IMR-90 (cell line): ENCODE measurements around the gene ZYG11A. TPM values are rescaled to one million over a fixed set of nuclear protein-coding genes. Genes with fewer than 3 reads are reported as not detected.
"Not testable (repeated sequence)": the region's sequence is repeated elsewhere in the genome, so short reads cannot be mapped to it uniquely, and the experiment has no call there.

Source experiments
- ATAC-seq: fragments of 200-7000 bp; cut with Tn5 transposase; 2 replicates; pipeline ENCODE4 v1.9.1; 2020; ENCODE audit warnings: low read depth, mild to moderate bottlenecking, moderate library complexity
- BruUV-seq: library from RNA; stranded (reverse); fragments of 400-500 nt; replicated peaks from 2 replicates; lab custom pipeline; 2021; lab: Mats Ljungman, UMichigan
- CTCF ChIA-PET: fragments of 300-600 bp; formaldehyde crosslinking; extraction: SDS; loops from one replicate; lab custom pipeline; 2021; ENCODE audit warnings: antibody characterized with exemption; lab: Yijun Ruan, JAX
- POLR2A ChIA-PET: fragments of 300-600 bp; sonication (Branson Sonifier 250); formaldehyde crosslinking; loops from one replicate; lab custom pipeline; 2022; ENCODE audit warnings: antibody characterized with exemption; ENCODE audit not compliant: unreplicated experiment; lab: Charles Lee
- DNase-seq: peaks from one replicate; pipeline ENCODE4 v3.0.0; 2013
- H2AFZ ChIP-seq: replicated peaks from 2 replicates; pipeline ENCODE3; 2013; ENCODE audit warnings: low read length, mild to moderate bottlenecking; ENCODE audit not compliant: poor library complexity
- H2AK5ac ChIP-seq: 2 replicates; pipeline ENCODE4 v1.6.1; 2013; ENCODE audit warnings: low read depth, low read length, inconsistent platforms
- H2AK9ac ChIP-seq: replicated peaks from 2 replicates; pipeline ENCODE3; 2013; ENCODE audit warnings: mild to moderate bottlenecking, low read depth, low read length, moderate library complexity; ENCODE audit not compliant: poor library complexity
- H2BK120ac ChIP-seq: 2 replicates; pipeline ENCODE4 v1.6.1; 2013; ENCODE audit warnings: low read depth, low read length, inconsistent platforms
- H2BK15ac ChIP-seq: 3 replicates; pipeline ENCODE4 v1.6.1; 2013; ENCODE audit warnings: low read depth, low read length, inconsistent platforms
- H2BK20ac ChIP-seq: 2 replicates; pipeline ENCODE4 v1.6.1; 2013; ENCODE audit warnings: low read depth, mild to moderate bottlenecking, inconsistent platforms, low read length, moderate library complexity
- H2BK5ac ChIP-seq: 2 replicates; pipeline ENCODE4 v1.6.1; 2013; ENCODE audit warnings: mild to moderate bottlenecking, low read depth, low read length, inconsistent platforms; ENCODE audit not compliant: poor library complexity, severe bottlenecking
- H3K14ac ChIP-seq: replicated peaks from 2 replicates; pipeline ENCODE4 v1.6.1; 2013; ENCODE audit warnings: low read depth, low read length, inconsistent platforms
- H3K18ac ChIP-seq: 2 replicates; pipeline ENCODE4 v1.6.1; 2013; ENCODE audit warnings: low read depth, low read length, control low read depth
- H3K23ac ChIP-seq: 2 replicates; pipeline ENCODE4 v1.6.1; 2013; ENCODE audit warnings: low read depth, low read length, inconsistent platforms
- H3K27ac ChIP-seq: 2 replicates; pipeline ENCODE4 v1.5.1; 2013; ENCODE audit warnings: mild to moderate bottlenecking, control low read depth, low read length; ENCODE audit not compliant: insufficient read depth
- H3K27me3 ChIP-seq: 2 replicates; pipeline ENCODE4 v1.6.1; 2013; ENCODE audit warnings: low read length; ENCODE audit not compliant: control insufficient read depth, insufficient read depth
- H3K36me3 ChIP-seq: 2 replicates; pipeline ENCODE4 v1.6.1; 2013; ENCODE audit warnings: low read length, mixed read lengths; ENCODE audit not compliant: control insufficient read depth, insufficient read depth
- H3K4ac ChIP-seq: 2 replicates; pipeline ENCODE4 v1.6.1; 2013; ENCODE audit warnings: low read depth, low read length, inconsistent platforms
- H3K4me1 ChIP-seq: 2 replicates; pipeline ENCODE4 v1.6.1; 2013; ENCODE audit warnings: low read length, mixed read lengths; ENCODE audit not compliant: control insufficient read depth, insufficient read depth
- H3K4me2 ChIP-seq: 2 replicates; pipeline ENCODE4 v1.6.1; 2013; ENCODE audit warnings: low read depth, mild to moderate bottlenecking, control low read depth, low read length, moderate library complexity
- H3K4me3 ChIP-seq: 2 replicates; pipeline ENCODE4 v1.5.1; 2013; ENCODE audit warnings: low read depth, mild to moderate bottlenecking, control low read depth, low read length, moderate library complexity; ENCODE audit not compliant: insufficient read depth
- H3K56ac ChIP-seq: 2 replicates; pipeline ENCODE4 v1.6.1; 2013; ENCODE audit warnings: low read length, inconsistent platforms; ENCODE audit not compliant: insufficient read depth; ENCODE audit errors: extremely low read depth
- H3K79me1 ChIP-seq, 2 experiments: 2 replicates each; pipeline ENCODE4 v1.6.1; 2013; ENCODE audit warnings: low read length in 2 of 2, inconsistent platforms in 1 of 2, low read depth in 1 of 2
- H3K9ac ChIP-seq: 2 replicates; pipeline ENCODE4 v1.6.1; 2013; ENCODE audit warnings: low read depth, low read length, control low read depth
- H3K9me1 ChIP-seq: 2 replicates; pipeline ENCODE4 v1.6.1; 2013; ENCODE audit warnings: low read length, inconsistent platforms; ENCODE audit not compliant: insufficient read depth
- H3K9me3 ChIP-seq: 2 replicates; pipeline ENCODE4 v1.6.1; 2013; ENCODE audit warnings: low read length; ENCODE audit not compliant: control insufficient read depth, insufficient read depth
- H4K20me1 ChIP-seq: 2 replicates; pipeline ENCODE4 v1.6.1; 2013; ENCODE audit warnings: low read length, inconsistent platforms; ENCODE audit not compliant: insufficient read depth
- H4K5ac ChIP-seq: 2 replicates; pipeline ENCODE4 v1.6.1; 2013; ENCODE audit warnings: mild to moderate bottlenecking, low read depth, low read length, control low read depth
- H4K8ac ChIP-seq, 2 experiments: 2 replicates each; pipeline ENCODE4 v1.6.1; 2013; ENCODE audit warnings: low read depth in 2 of 2, low read length in 2 of 2, control low read depth in 1 of 2, inconsistent platforms in 1 of 2
- H4K91ac ChIP-seq: 2 replicates; pipeline ENCODE4 v1.6.1; 2013; ENCODE audit warnings: low read depth, low read length, inconsistent platforms; ENCODE audit not compliant: insufficient read depth
- BHLHE40 ChIP-seq: fragments of 150-350 bp; IDR thresholded peaks from 2 replicates; pipeline ENCODE4 v1.6.1; 2016; ENCODE audit warnings: mild to moderate bottlenecking, low read depth, low read length
- CEBPB ChIP-seq: IDR thresholded peaks from 2 replicates; pipeline ENCODE4 v1.6.1; 2012; ENCODE audit warnings: low read depth, low read length, improper control_type of control experiment
- MXI1 ChIP-seq: IDR thresholded peaks from 2 replicates; pipeline ENCODE4 v1.6.1; 2012; ENCODE audit warnings: low read depth, mild to moderate bottlenecking, low read length, moderate library complexity, borderline replicate concordance
- NFE2L2 ChIP-seq: fragments of 150-350 bp; IDR thresholded peaks from 2 replicates; pipeline ENCODE4 v1.6.1; 2016; ENCODE audit warnings: low read depth, mild to moderate bottlenecking, low read length
- POLR2A ChIP-seq: IDR thresholded peaks from 2 replicates; pipeline ENCODE4 v1.6.1; 2012; ENCODE audit warnings: mild to moderate bottlenecking, low read depth, low read length
- SMC3 ChIP-seq: fragments of 150-350 bp; IDR thresholded peaks from 2 replicates; pipeline ENCODE4 v1.6.1; 2016; ENCODE audit warnings: low read depth, mild to moderate bottlenecking, antibody characterized with exemption, low read length, moderate library complexity
- WGBS, 2 experiments: methylation state at CpG; one replicate each; pipeline versions ENCODE4 v1.1.5 to v1.1.7; 2013; ENCODE audit warnings: missing lambda C conversion rate in 2 of 2; ENCODE audit not compliant: insufficient read length in 1 of 2; ENCODE audit errors: extremely low coverage in 2 of 2; 5-methylcytosine and 5-hydroxymethylcytosine counted together
- dilution Hi-C: fragments of 300-500 bp; cut with HindIII; formaldehyde crosslinking; loops from one replicate; pipeline ENCODE4 v1.14.3; 2018; ENCODE audit warnings: low sequenced_read_pairs; ENCODE audit not compliant: unreplicated experiment
- in situ Hi-C: fragments of 300-500 bp; cut with MboI; formaldehyde crosslinking; loops from 3 replicates; pipeline ENCODE4 v1.14.3; 2019; ENCODE audit warnings: low sequenced_read_pairs, inconsistent platforms, mixed read lengths
- intact Hi-C: fragments of 100-400 bp; cut with micrococcal nuclease; formaldehyde crosslinking; loops from 2 replicates; pipeline ENCODE4 v1.10.0; 2022
- polyA plus RNA-seq, 3 experiments: library from polyadenylated mRNA; depleted of rRNA; stranded (reverse); fragments of >200 nt; gene quantifications; 2 replicates each; pipeline ENCODE4 v1.2.3, GENCODE V29; 2012; ENCODE audit warnings: low replicate concordance in 1 of 3
- total RNA-seq: library from RNA; depleted of rRNA; stranded (reverse); fragments of >200 nt; gene quantifications from 2 replicates; pipeline ENCODE4 v1.2.3, GENCODE V29; 2012

Gene ZYG11A
- total and polyA plus RNA-seq, 2 of the 4 experiments (the other 2 are of a cell fraction), result 0.63 to 2.0 TPM

DNA sequence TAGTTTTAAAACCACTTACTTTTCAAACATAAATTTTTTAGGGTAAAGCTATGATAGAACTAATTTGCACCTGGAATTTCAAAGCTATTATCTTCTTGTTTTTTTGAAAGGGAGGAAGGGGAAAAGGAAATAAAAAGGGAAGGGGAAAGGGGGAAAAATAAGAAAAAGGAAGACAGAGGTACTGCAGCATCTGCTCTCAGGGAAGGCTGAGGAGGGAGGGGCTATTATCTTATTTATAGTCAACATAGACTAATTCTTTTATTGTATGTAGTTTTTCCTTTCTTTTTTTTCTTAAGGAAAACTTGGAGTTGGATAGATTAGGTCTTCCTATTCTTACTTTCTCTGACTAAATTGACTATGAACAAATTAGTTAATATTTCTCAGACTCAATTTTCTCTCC is 41.5 kb upstream of the ZYG11A start:
- H2BK20ac ChIP-seq, result no peak overlapping the region
- H3K18ac ChIP-seq, result no peak overlapping the region
- CTCF ChIA-PET, result no interaction called here
- no TSS peak for BruUV-seq
- H3K4me3 ChIP-seq, result no peak overlapping the region
- no peak overlapping the region for H3K56ac ChIP-seq
- no peak overlapping the region for H2BK5ac ChIP-seq
- H4K8ac ChIP-seq, result no peak overlapping the region
- H2BK120ac ChIP-seq, result no peak overlapping the region
- no peak overlapping the region for H3K9ac ChIP-seq
- no peak overlapping the region for H3K27ac ChIP-seq
- peaks cover 17% of the 10 kb centered on the region for H3K36me3 ChIP-seq
- TF ChIP-seq POLR2A (no peak), SMC3 (no peak), CEBPB (no peak), NFE2L2 (no peak), BHLHE40 (no peak), MXI1 (no peak)
- no peaks in the 10 kb centered on the region for H4K20me1 ChIP-seq
- H3K4me2 ChIP-seq, result no peak overlapping the region
- H3K79me1 ChIP-seq, result no peaks in the 10 kb centered on the region; a peak in 2 of 4 replicates
- H4K91ac ChIP-seq, result no peak overlapping the region
- H2AK9ac ChIP-seq, result no peak overlapping the region
- no peak overlapping the region for H2AK5ac ChIP-seq
- H2BK15ac ChIP-seq, result no peak overlapping the region
- H3K9me3 ChIP-seq, result no peaks in the 10 kb centered on the region
- H2AFZ ChIP-seq, result no peak overlapping the region
- H3K9me1 ChIP-seq, result 0 out of 2 replicates have a peak, but pooled peaks cover 3% of the 10 kb centered on the region
- H4K5ac ChIP-seq, result no peak overlapping the region
- dilution Hi-C loops (no loop called here), in situ Hi-C loops (no loop called here), intact Hi-C loops (no loop called here)
- H3K27me3 ChIP-seq, result no peaks in the 10 kb centered on the region
- H3K4me1 ChIP-seq, result no peaks in the 10 kb centered on the region
- ATAC-seq, result no peak
- POLR2A ChIA-PET, result no interaction called here
- H3K4ac ChIP-seq, result no peak overlapping the region
- no peak for DNase-seq
- H3K14ac ChIP-seq, result no peak overlapping the region
- no peak overlapping the region for H3K23ac ChIP-seq

DNA sequence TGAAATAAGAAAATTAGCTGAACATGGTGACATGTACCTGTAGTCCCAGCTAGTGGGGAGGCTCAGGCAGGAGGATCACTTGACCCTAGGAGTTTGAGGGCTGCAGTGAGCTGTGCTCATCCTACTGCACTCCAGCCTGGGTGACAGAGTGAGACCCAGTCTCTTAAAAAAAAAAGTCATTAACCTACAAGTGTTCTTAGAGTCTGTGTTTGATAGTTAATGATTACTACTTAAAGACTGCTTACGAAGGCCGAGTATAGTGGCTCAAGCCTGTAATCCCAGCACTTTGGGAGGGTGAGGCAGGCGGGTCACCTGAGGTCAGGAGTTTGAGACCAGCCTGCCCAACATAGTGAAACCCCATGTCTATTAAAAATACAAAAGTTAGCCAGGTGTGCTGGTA is 38.5 kb upstream of the ZYG11A start:
- H3K9ac ChIP-seq, H3K56ac ChIP-seq, DNase-seq, H3K9me3 ChIP-seq, in situ Hi-C loops, H3K79me1 ChIP-seq, H3K4me2 ChIP-seq, H4K5ac ChIP-seq, H3K14ac ChIP-seq, CTCF ChIA-PET, H3K4me3 ChIP-seq, H2AK5ac ChIP-seq, H3K27ac ChIP-seq, intact Hi-C loops, POLR2A ChIA-PET, H4K20me1 ChIP-seq, H2BK15ac ChIP-seq, H4K8ac ChIP-seq, H3K4me1 ChIP-seq, H2BK120ac ChIP-seq, H3K18ac ChIP-seq, H3K4ac ChIP-seq, H4K91ac ChIP-seq, H2AFZ ChIP-seq, H3K23ac ChIP-seq, dilution Hi-C loops, ATAC-seq, H2BK20ac ChIP-seq, H3K27me3 ChIP-seq, H2BK5ac ChIP-seq, BruUV-seq, H3K9me1 ChIP-seq: not testable (repeated sequence)
- no CpG with 5 or more reads among the region's 3 CpGs for WGBS, 2 experiments
- H3K36me3 ChIP-seq, result peaks cover 12% of the 10 kb centered on the region
- H2AK9ac ChIP-seq, result peak overlapping the region; percentile 61
